ENCODE results near the gene ZNF688.

Gene ZNF688

DNA sequence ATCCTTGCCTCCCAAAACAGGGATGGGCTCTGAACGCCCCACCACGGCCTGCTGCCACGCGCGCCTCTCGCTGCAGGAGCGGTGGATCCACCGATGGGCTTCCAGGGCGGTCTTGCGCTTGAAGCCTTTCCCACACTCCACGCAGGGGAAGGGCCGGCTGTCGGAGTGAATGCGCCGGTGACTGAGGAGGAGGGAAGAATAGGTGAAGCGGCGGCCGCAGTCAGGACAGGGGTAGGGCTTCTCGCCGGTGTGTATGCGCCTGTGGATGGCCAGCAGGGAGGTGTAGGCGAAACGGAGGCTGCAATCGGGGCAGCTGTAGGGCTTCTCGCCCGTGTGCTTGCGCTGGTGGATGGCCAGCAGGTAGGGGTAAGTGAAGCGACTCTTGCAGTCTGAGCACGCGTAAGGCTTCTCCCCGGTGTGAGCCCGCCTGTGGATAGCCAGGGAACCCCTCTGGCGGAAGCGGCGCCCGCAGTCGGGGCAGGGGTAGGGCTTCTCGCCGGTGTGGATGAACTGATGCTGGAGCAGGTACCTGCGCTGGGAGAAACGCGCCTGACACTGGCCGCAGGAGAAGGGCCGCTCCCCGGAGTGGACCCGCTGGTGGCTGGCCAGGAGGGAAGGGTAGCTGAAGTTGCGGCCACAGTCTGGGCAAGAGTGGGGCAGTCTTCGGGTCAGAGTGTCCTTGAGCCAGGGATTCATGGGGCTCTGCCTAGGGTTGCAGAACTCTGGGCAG is 11.3 kb upstream of the ZNF688 start:
- no peak overlapping the region for H3K4me3 ChIP-seq (ENCODE audit: low read length)
- H3K27me3 ChIP-seq (ENCODE audit: control insufficient read depth, insufficient read depth, low read length): no peaks in the 10 kb centered on the region
- no peak overlapping the region for H3K4me2 ChIP-seq (ENCODE audit: low read length)
- peaks cover 14% of the 10 kb centered on the region for H3K36me3 ChIP-seq (ENCODE audit: insufficient read depth, low read length)
- H3K9me3 ChIP-seq (replicated peaks; ENCODE audit: low read length): no peaks in the 10 kb centered on the region
- peaks cover 5% of the 10 kb centered on the region for H3K4me1 ChIP-seq (ENCODE audit: control insufficient read depth, insufficient read depth, low read length)
- no peak overlapping the region for H3K9ac ChIP-seq (ENCODE audit: low read depth, low read length)

DNA sequence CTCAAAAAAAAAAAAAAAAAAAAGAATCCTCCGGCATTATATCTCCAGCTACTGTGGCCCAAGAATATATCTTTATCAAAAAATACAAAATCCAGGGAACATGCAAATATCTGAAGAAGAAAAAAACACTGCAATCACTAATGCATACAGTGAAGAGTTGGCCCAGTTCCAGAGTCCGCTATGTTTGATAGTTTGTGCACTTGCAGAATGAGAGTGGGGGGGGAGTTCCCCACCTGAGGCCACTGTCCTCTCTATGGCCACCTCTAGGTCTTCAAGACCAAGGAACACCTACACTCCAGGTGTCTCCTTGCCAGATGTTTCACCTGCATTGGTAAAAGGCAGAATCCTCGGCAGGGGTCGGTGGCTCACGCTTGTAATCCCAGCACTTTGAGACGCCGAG is 9.9 kb upstream of the ZNF688 start:
- Histone ChIP-seq H3K4me1 (ENCODE audit: control insufficient read depth, insufficient read depth, low read length) (peaks cover 5% of the 10 kb centered on the region), H3K4me3 (ENCODE audit: low read length) (no peak overlapping the region), H3K4me2 (ENCODE audit: low read length) (no peak overlapping the region), H3K36me3 (ENCODE audit: insufficient read depth, low read length) (peaks cover 14% of the 10 kb centered on the region), H3K27me3 (ENCODE audit: control insufficient read depth, insufficient read depth, low read length) (no peaks in the 10 kb centered on the region), H3K9me3 (replicated peaks; ENCODE audit: low read length) (no peaks in the 10 kb centered on the region), H3K9ac (ENCODE audit: low read depth, low read length) (no peak overlapping the region)

DNA sequence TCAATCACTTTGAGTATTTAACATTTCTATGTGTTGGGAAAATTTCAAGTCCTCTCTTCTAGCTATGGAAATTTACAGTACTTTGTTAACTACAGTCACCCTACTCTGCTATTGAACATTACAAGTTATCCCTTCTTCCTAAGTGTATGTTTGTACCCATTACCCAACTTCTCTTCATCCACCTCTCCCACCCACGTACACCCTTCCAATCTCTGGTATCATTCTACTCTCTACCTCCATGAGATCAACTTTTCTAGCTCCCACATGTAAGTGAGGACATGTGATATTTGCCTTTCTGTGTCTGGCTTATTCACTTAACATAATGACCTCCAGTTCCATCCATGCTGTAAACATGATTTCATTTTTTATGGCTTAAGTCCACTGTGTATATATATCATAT is 3.2 kb upstream of the ZNF688 start:
- Histone ChIP-seq H3K27me3 (ENCODE audit: control insufficient read depth, insufficient read depth, low read length) (no peaks in the 10 kb centered on the region), H3K4me3 (ENCODE audit: low read length) (no peak overlapping the region), H3K4me1 (ENCODE audit: control insufficient read depth, insufficient read depth, low read length) (peaks cover 6% of the 10 kb centered on the region), H3K36me3 (ENCODE audit: insufficient read depth, low read length) (no peaks in the 10 kb centered on the region), H3K9ac (ENCODE audit: low read depth, low read length) (no peak overlapping the region), H3K4me2 (ENCODE audit: low read length) (no peak overlapping the region), H3K9me3 (replicated peaks; ENCODE audit: low read length) (no peaks in the 10 kb centered on the region)

DNA sequence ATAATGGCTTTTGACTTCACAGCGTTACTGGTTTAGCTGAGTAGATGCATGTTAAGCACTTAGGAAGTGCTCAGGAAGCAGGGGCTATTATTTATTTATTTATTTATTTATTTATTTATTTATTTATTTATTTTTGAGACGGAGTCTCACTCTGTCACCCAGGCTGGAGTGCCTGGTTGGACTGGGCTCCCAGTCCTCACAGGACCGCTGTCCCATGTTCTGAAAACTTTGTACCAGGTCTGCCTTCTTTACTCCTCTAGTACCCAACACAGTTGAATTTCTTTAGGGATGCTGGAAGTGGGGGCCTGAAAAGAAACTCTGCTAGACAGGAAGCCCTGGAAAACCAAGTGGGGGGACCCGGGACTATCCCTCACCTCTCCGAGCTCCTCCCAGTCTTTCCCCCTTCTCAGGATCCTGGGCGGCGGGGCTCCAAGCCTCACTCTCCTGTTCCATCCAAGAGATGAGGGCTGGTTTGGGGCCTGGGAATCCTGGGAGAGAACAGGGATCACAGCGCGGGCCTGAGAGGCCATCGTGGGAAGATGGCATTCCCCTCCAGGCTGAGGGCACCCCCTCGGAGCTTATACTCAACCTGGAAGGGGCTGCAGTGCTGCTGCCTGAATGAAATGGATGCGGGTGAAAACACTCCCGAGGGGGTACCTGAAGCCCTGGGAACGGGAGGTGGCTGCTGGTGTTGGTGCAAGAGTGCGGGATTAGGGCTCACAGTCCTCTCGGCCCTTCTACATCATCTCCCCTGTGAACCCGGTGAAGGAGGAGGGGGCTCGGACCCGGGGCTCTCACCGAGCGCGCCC is 674 bp downstream of the ZNF688 start:
- no peaks in the 10 kb centered on the region for H3K9me3 ChIP-seq (replicated peaks; ENCODE audit: low read length)

DNA sequence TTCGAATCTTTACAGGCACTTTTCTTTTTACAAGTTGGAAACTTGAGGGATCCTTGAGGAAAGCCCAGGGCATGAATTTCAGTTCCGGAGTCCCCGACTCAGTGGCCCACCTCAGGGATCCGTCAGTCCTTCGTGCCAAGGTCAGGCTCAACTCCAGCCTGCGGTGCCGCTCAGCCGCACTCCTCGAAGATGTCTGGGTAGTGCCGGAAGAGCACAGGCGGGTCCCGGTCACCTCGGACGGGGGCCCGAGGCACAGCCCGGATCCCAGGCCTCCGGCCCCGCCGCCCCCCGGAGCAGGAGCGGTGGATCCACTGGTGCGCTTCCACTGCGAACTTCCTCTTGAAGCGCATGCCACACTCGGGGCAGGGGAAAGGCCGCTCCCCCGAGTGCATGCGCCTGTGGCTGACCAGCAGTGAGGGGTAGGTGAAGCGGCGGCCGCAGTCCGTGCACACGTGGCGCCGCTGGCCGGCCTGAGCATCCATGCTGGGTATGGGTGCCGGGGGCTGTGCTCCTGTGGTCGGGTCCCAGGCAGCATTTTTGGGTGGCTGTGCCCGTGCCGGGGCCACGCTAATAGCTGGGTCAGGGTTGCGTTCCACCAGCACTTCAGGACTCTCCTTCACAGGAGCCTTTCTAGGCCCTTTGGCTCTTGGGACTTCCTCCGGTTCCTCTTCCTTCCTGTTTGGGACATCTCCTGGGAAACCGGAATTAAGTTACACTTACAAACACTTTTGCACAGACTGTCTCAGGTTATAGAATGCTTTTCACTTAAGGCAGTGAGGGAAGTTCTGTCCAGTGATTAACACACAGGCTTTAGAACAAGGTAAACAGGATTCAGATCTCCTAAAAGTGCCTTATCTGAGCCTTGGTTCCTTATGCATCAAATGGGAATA is 1.5 kb downstream of the ZNF688 start:
- no peaks in the 10 kb centered on the region for H3K9me3 ChIP-seq (replicated peaks; ENCODE audit: low read length)
- H3K27me3 ChIP-seq (ENCODE audit: control insufficient read depth, insufficient read depth, low read length): no peaks in the 10 kb centered on the region
- peak overlapping the region; percentile 24 for H3K4me2 ChIP-seq (ENCODE audit: low read length)
- H3K9ac ChIP-seq (ENCODE audit: low read depth, low read length): peak overlapping the region; percentile 18
- H3K36me3 ChIP-seq (ENCODE audit: insufficient read depth, low read length): no peaks in the 10 kb centered on the region
- H3K4me3 ChIP-seq (ENCODE audit: low read length): no peak overlapping the region
- H3K4me1 ChIP-seq (ENCODE audit: control insufficient read depth, insufficient read depth, low read length): peaks cover 17% of the 10 kb centered on the region

More for the DNA sequence above, 674 bp downstream of the ZNF688 start:
- Histone ChIP-seq H3K9ac (ENCODE audit: low read depth, low read length) (peak overlapping the region; percentile 89), H3K4me1 (ENCODE audit: control insufficient read depth, insufficient read depth, low read length) (peaks cover 17% of the 10 kb centered on the region), H3K4me2 (ENCODE audit: low read length) (peak overlapping the region; percentile 97), H3K36me3 (ENCODE audit: insufficient read depth, low read length) (no peaks in the 10 kb centered on the region), H3K4me3 (ENCODE audit: low read length) (peak overlapping the region; percentile 81), H3K27me3 (ENCODE audit: control insufficient read depth, insufficient read depth, low read length) (no peaks in the 10 kb centered on the region)

DNA sequence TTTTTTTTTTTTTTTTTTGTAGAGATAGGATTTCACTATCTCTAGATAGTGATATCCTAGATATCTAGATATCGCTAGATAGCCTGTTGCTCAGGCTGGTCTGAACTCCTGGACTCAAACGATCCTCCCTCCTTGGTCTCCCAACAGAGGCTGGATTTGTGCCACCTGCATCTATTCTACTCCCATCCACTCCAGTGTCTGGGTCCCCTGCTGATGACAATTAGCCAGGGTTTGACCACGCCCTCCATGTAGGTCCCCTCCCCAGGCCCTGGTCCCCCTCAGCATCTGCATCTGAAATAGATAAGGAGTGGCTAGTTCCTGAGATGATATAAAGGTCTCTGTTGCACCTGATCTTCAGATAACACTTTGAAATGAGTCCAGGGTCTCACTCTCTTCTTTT is 2.2 kb downstream of the ZNF688 start:
- Histone ChIP-seq H3K4me1 (ENCODE audit: control insufficient read depth, insufficient read depth, low read length) (peaks cover 17% of the 10 kb centered on the region), H3K9ac (ENCODE audit: low read depth, low read length) (no peak overlapping the region), H3K4me3 (ENCODE audit: low read length) (no peak overlapping the region), H3K36me3 (ENCODE audit: insufficient read depth, low read length) (no peaks in the 10 kb centered on the region), H3K9me3 (replicated peaks; ENCODE audit: low read length) (no peaks in the 10 kb centered on the region), H3K4me2 (ENCODE audit: low read length) (no peak overlapping the region), H3K27me3 (ENCODE audit: control insufficient read depth, insufficient read depth, low read length) (no peaks in the 10 kb centered on the region)

DNA sequence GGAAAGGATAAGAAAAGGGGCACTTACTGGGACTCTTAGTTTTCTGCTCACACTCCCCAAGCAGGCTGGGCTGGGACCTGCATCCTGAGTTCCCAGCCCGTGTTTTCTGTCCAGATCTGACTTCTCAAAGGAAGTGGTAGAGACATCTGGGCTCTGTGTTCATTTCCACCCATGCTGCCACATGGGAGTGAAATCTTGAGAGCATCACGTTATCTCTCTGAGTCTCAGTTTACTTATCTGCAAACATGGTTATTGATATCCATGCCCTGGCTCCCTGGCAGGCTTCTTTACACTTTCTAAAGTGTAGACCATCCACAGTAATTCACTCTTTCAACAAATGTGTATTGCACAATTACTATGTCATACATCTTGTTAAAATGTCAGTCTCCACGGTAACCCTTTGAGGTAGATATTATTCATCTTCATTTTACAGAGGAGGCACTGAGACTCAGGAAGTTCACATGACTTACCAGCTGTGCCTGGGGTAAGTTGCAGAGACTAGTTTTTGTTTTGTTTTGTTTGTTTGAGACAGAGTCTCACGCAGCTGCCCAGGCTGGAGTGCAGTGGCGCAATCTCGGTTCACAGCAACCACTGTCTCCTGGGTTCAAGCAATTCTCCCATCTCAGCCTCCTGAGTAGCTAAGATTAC is 3.4 kb downstream of the ZNF688 start:
- H3K4me1 ChIP-seq (ENCODE audit: control insufficient read depth, insufficient read depth, low read length): peaks cover 17% of the 10 kb centered on the region
- H3K4me3 ChIP-seq (ENCODE audit: low read length): no peak overlapping the region
- peak overlapping the region; percentile 23 for H3K9ac ChIP-seq (ENCODE audit: low read depth, low read length)
- H3K9me3 ChIP-seq (replicated peaks; ENCODE audit: low read length): no peaks in the 10 kb centered on the region
- H3K27me3 ChIP-seq (ENCODE audit: control insufficient read depth, insufficient read depth, low read length): no peaks in the 10 kb centered on the region
- H3K36me3 ChIP-seq (ENCODE audit: insufficient read depth, low read length): no peaks in the 10 kb centered on the region
- H3K4me2 ChIP-seq (ENCODE audit: low read length): peak overlapping the region; percentile 35

DNA sequence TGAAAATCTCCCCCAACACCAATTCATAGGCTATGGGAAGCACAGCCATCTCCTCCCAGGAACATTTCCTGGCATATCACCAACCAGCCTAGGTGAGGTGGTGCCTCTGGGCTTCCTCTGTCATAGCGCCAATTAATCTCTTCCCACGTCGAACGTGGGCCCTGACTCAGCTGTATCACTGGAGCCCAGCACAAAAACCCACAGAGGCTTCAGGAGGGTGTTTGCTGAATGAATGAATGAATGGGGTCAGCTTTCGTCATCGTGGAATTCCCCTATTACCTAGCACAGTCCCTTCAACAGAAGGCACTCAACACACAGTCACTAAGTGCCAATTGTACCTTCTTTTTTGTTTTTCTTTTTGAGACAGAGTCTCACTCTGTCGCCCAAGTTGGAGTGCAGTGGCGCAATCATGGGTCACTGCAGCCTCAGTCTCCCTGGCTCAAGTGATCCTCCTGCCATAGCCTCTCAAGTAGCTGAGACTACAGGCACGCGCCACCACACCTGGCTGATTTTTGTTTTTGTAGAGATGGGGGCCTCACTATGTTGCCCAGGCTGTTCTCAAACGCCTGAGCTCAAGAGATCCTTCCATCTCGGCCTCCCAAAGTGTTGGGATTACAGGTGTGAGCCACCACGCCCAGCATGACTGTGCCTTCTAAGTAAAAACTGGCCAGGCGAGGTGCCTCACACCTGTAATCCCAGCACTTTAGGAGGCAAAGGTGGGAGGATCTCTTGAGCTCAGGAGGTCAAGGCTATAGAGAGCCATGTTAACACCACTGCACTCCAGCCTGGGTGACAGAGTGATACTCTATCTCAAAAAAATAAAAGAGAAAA is 4.1 kb downstream of the ZNF688 start:
- Histone ChIP-seq H3K9ac (ENCODE audit: low read depth, low read length) (peak overlapping the region; percentile 23), H3K4me3 (ENCODE audit: low read length) (no peak overlapping the region), H3K36me3 (ENCODE audit: insufficient read depth, low read length) (no peaks in the 10 kb centered on the region), H3K4me2 (ENCODE audit: low read length) (no peak overlapping the region), H3K27me3 (ENCODE audit: control insufficient read depth, insufficient read depth, low read length) (no peaks in the 10 kb centered on the region), H3K9me3 (replicated peaks; ENCODE audit: low read length) (no peaks in the 10 kb centered on the region), H3K4me1 (ENCODE audit: control insufficient read depth, insufficient read depth, low read length) (peaks cover 17% of the 10 kb centered on the region)

DNA sequence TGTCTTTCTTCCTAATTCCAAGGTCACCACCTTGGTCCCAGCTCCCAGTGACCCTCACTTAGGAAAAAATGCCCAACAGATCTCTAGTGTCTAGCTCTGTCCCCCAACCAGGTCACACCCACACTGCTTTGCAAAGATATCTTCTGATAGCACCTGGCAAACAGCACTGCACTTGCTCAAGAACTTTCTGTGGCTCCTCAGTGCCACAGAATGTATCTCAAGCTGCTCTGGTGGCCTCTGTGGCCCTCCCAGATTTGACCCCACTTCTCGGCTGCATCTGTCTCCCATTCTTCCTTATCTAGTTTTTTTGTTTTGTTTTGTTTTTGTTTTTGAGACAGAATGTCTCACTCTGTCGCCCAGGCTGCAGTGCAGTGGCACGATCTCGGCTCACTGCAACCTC is 5.0 kb downstream of the ZNF688 start:
- Histone ChIP-seq H3K4me2 (ENCODE audit: low read length) (no peak overlapping the region), H3K9ac (ENCODE audit: low read depth, low read length) (no peak overlapping the region), H3K36me3 (ENCODE audit: insufficient read depth, low read length) (no peaks in the 10 kb centered on the region), H3K9me3 (replicated peaks; ENCODE audit: low read length) (no peaks in the 10 kb centered on the region), H3K4me1 (ENCODE audit: control insufficient read depth, insufficient read depth, low read length) (peaks cover 17% of the 10 kb centered on the region), H3K4me3 (ENCODE audit: low read length) (no peak overlapping the region), H3K27me3 (ENCODE audit: control insufficient read depth, insufficient read depth, low read length) (no peaks in the 10 kb centered on the region)

DNA sequence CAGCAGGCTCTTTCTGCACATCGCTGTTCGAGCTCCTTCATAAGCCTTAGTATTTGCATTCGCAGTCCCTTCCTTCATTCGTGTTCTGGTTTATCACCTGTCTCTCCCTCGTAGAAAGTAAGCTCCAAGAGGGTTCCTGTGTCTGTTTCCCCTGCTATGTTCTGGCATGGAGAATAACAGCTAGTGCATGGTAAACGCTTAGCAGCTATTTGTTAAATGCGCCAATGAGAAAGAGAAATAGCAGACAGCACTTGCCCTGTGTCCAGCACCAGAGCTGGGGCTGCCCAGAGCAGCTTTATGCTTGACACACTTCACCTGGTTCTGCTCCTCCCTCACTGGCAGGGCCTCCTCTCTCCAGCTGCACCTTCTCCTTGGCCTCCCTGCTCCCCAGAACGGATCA is 5.5 kb downstream of the ZNF688 start:
- H3K4me1 ChIP-seq (ENCODE audit: control insufficient read depth, insufficient read depth, low read length): peaks cover 14% of the 10 kb centered on the region
- no peak overlapping the region for H3K9ac ChIP-seq (ENCODE audit: low read depth, low read length)
- no peak overlapping the region for H3K4me2 ChIP-seq (ENCODE audit: low read length)
- no peaks in the 10 kb centered on the region for H3K27me3 ChIP-seq (ENCODE audit: control insufficient read depth, insufficient read depth, low read length)
- no peaks in the 10 kb centered on the region for H3K9me3 ChIP-seq (replicated peaks; ENCODE audit: low read length)
- H3K36me3 ChIP-seq (ENCODE audit: insufficient read depth, low read length): no peaks in the 10 kb centered on the region
- no peak overlapping the region for H3K4me3 ChIP-seq (ENCODE audit: low read length)

Data from skeletal muscle satellite cell (primary cell).